WERI-Rb-1 (cell line): Measurements from ENCODE around the gene CLEC19A.

Experiments used
- DNase-seq: peaks from one replicate; pipeline ENCODE4 v3.0.0-alpha.2; 2020
- H3K27ac ChIP-seq: fragments of 250-450 bp; sonication (Bioruptor Pico); 2 replicates; pipeline ENCODE4 v1.5.1; 2020; ENCODE audit warnings: mild to moderate bottlenecking, moderate library complexity
- H3K27me3 ChIP-seq: fragments of 250-450 bp; sonication (Bioruptor Pico); 2 replicates; pipeline ENCODE4 v1.5.1; 2021; ENCODE audit warnings: mild to moderate bottlenecking, low read depth, moderate library complexity; ENCODE audit not compliant: insufficient read depth, severe bottlenecking
- H3K36me3 ChIP-seq: fragments of 250-450 bp; sonication (Bioruptor Pico); 2 replicates; pipeline ENCODE4 v1.5.1; 2020; ENCODE audit warnings: mild to moderate bottlenecking, moderate library complexity
- H3K4me3 ChIP-seq: 2 replicates; pipeline ENCODE4 v1.5.1; 2011; ENCODE audit warnings: low read depth, mild to moderate bottlenecking, control low read depth, low read length
- H3K9me3 ChIP-seq: fragments of 250-450 bp; sonication (Bioruptor Pico); 2 replicates; pipeline ENCODE4 v1.5.1; 2021; ENCODE audit warnings: mild to moderate bottlenecking, moderate library complexity; ENCODE audit not compliant: severe bottlenecking
- TF ChIP-seq, protein P1 (sequence below): IDR thresholded peaks from 2 replicates; pipeline ENCODE4 v1.5.1; 2011; ENCODE audit warnings: low read depth, mild to moderate bottlenecking, control low read depth, inconsistent platforms, low read length

Gene CLEC19A

DNA sequence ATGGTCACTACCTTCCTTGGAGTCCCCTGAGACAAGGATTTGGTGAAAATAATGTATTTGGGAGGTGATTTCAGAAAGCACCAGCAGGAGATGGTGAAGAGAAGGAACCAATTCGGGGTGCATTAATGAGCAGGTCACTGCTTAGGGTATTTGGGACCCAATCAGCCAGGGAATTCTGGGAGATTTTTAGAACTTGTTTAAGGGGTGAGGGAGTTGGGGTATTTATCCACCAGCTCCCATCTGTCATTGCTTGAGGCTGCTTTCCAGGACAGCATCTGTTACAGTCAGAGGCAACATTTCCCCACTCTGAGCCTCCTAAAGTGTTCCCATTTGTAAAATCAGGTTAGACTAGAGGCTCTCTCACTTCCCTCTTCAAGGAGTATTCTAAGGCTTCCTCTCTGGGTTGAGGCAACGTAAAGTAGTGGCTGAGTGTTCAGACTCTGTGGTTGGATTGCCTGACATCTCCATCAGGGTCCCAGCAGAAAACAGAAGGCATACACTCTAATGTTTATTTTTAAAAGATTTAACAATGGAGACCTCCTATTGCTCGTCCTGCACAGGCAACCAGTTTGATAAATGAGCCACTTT, 60.9 kb downstream of the CLEC19A start:
- Histone ChIP-seq H3K27ac (no peak overlapping the region), H3K27me3 (no peaks in the 10 kb centered on the region), H3K4me3 (no peak overlapping the region), H3K36me3 (no peaks in the 10 kb centered on the region), H3K9me3 (peaks cover 9% of the 10 kb centered on the region)
- TF ChIP-seq, protein P1, sequence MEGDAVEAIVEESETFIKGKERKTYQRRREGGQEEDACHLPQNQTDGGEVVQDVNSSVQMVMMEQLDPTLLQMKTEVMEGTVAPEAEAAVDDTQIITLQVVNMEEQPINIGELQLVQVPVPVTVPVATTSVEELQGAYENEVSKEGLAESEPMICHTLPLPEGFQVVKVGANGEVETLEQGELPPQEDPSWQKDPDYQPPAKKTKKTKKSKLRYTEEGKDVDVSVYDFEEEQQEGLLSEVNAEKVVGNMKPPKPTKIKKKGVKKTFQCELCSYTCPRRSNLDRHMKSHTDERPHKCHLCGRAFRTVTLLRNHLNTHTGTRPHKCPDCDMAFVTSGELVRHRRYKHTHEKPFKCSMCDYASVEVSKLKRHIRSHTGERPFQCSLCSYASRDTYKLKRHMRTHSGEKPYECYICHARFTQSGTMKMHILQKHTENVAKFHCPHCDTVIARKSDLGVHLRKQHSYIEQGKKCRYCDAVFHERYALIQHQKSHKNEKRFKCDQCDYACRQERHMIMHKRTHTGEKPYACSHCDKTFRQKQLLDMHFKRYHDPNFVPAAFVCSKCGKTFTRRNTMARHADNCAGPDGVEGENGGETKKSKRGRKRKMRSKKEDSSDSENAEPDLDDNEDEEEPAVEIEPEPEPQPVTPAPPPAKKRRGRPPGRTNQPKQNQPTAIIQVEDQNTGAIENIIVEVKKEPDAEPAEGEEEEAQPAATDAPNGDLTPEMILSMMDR: no peak
- no peak for DNase-seq

- TF ChIP-seq, protein P1: no peak
- peak overlapping the region; percentile 85 for H3K27ac ChIP-seq
- no peaks in the 10 kb centered on the region for H3K27me3 ChIP-seq
- no peaks in the 10 kb centered on the region for H3K36me3 ChIP-seq
- H3K4me3 ChIP-seq: peak overlapping the region; percentile 35
- DNase-seq: no peak
- H3K9me3 ChIP-seq: peaks cover 9% of the 10 kb centered on the region
These were observed 62.6 kb downstream of the CLEC19A start for GRCh38 chr16:19348125-19348524.

DNA sequence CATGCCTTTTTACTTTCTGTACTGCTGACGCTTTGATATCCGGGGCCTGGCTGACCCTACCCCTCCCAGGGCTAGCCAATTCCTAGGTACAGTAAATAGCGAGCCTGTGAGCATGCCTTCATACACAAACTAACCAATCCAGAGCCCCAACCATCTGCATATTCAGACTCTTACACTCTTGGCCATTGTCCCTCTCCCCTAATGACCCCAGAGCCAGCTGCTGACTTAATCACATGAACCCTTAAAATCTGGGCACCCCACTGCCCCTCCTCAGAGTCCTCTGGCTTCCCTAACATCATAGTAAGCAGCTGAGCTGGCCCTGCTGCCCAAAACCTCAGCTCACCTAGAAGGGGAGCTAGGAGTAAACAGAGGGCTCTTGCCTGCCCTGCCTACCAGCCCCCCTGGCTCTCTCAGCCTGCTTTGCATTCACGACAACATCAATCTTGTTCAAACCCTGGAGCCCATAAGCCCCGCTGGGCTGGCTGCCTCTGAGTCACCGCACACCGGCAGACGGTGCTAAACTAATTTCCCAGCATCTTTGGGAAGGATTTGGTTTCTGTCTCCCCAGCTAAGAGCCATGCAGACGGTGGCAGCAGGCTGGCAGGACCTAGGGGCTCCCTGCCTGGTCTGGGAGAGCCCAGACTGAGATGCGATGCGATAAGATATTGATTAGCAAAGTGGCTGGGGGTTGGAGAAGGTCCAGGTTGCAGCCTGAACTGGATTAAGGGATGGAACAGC, 63.2 kb downstream of the CLEC19A start:
- H3K27ac ChIP-seq: peak overlapping the region; percentile 85
- peak; percentile 93 for DNase-seq
- H3K27me3 ChIP-seq: no peaks in the 10 kb centered on the region
- peaks cover 9% of the 10 kb centered on the region for H3K9me3 ChIP-seq
- H3K36me3 ChIP-seq: no peaks in the 10 kb centered on the region
- TF ChIP-seq, protein P1: peak; percentile 29; the same call in 1 of the 2 replicates
- peak overlapping the region; percentile 35 for H3K4me3 ChIP-seq

GRCh38 chr16:19354371-19354770, 68.8 kb downstream of the CLEC19A start:
- H3K27ac ChIP-seq: no peak overlapping the region

GRCh38 chr16:19356024-19356952, 70.8 kb downstream of the CLEC19A start:
- Histone ChIP-seq H3K36me3 (no peaks in the 10 kb centered on the region), H3K27ac (no peak overlapping the region), H3K4me3 (no peak overlapping the region), H3K27me3 (no peaks in the 10 kb centered on the region), H3K9me3 (no peaks in the 10 kb centered on the region)
- DNase-seq: no peak
- TF ChIP-seq, protein P1: no peak

More at GRCh38 chr16:19354371-19354770, 68.8 kb downstream of the CLEC19A start:
- no peak for DNase-seq
- no peak overlapping the region for H3K4me3 ChIP-seq
- TF ChIP-seq, protein P1: no peak
- no peaks in the 10 kb centered on the region for H3K27me3 ChIP-seq
- H3K36me3 ChIP-seq: no peaks in the 10 kb centered on the region
- no peaks in the 10 kb centered on the region for H3K9me3 ChIP-seq
